Mesothelial cell of epicardium (in vitro differentiated cells): ENCODE data around the gene KCNT2. TPM values are rescaled to one million over a fixed set of nuclear protein-coding genes. Genes with fewer than 3 reads are reported as not detected.

Experiments
- DNase-seq, 2 experiments: peaks; one replicate each; pipeline ENCODE4 v3.0.0; 2021; ENCODE audit warnings: low spot score in 2 of 2; ENCODE audit not compliant: unreplicated experiment in 2 of 2
- H3K27ac Mint-ChIP-seq: 2 replicates; pipeline ENCODE4 v1.8.0; 2021; ENCODE audit warnings: mixed read lengths
- H3K27me3 Mint-ChIP-seq: 2 replicates; pipeline ENCODE4 v1.8.0; 2021; ENCODE audit warnings: low read depth, mixed read lengths
- H3K36me3 Mint-ChIP-seq: 2 replicates; pipeline ENCODE4 v1.8.0; 2021; ENCODE audit warnings: mixed read lengths
- H3K4me1 Mint-ChIP-seq: 2 replicates; pipeline ENCODE4 v1.8.0; 2021; ENCODE audit warnings: mixed read lengths
- H3K4me3 Mint-ChIP-seq: 2 replicates; pipeline ENCODE4 v1.8.0; 2021; ENCODE audit warnings: mild to moderate bottlenecking, moderate library complexity, mixed read lengths
- H3K9me3 Mint-ChIP-seq: 2 replicates; pipeline ENCODE4 v1.8.0; 2021; ENCODE audit warnings: mixed read lengths
- microRNA-seq: library from miRNA; unstranded; fragments of <30 nt; microRNA quantifications from one replicate; pipeline ENCODE4 v1.2.0, GENCODE V29; 2021; ENCODE audit warnings: inconsistent platforms, mixed read lengths
- total RNA-seq: library from RNA; stranded (reverse); gene quantifications from 3 replicates; pipeline ENCODE4 v1.2.1, GENCODE V29; 2021
- TF ChIP-seq, protein P1 (sequence below): fragments of 200-600 bp; sonication (generic); IDR thresholded peaks from one replicate; pipeline ENCODE4 v1.5.0; 2021; ENCODE audit warnings: antibody characterized with exemption; ENCODE audit not compliant: unreplicated experiment

Gene KCNT2
- total RNA-seq, 1 donor from 2014 or later = 25.6 TPM

GRCh38 chr1:196178083-196178635 is 430.1 kb downstream of the KCNT2 start:
- H3K9me3 Mint-ChIP-seq = no peaks in the 10 kb centered on the region
- no peaks in the 10 kb centered on the region for H3K27me3 Mint-ChIP-seq
- H3K4me3 Mint-ChIP-seq = no peak overlapping the region
- H3K27ac Mint-ChIP-seq = no peak overlapping the region
- DNase-seq = no peak
- H3K4me1 Mint-ChIP-seq = peaks cover 4% of the 10 kb centered on the region
- H3K36me3 Mint-ChIP-seq = no peaks in the 10 kb centered on the region
- TF ChIP-seq, protein P1, sequence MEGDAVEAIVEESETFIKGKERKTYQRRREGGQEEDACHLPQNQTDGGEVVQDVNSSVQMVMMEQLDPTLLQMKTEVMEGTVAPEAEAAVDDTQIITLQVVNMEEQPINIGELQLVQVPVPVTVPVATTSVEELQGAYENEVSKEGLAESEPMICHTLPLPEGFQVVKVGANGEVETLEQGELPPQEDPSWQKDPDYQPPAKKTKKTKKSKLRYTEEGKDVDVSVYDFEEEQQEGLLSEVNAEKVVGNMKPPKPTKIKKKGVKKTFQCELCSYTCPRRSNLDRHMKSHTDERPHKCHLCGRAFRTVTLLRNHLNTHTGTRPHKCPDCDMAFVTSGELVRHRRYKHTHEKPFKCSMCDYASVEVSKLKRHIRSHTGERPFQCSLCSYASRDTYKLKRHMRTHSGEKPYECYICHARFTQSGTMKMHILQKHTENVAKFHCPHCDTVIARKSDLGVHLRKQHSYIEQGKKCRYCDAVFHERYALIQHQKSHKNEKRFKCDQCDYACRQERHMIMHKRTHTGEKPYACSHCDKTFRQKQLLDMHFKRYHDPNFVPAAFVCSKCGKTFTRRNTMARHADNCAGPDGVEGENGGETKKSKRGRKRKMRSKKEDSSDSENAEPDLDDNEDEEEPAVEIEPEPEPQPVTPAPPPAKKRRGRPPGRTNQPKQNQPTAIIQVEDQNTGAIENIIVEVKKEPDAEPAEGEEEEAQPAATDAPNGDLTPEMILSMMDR = no peak

Small RNAs within 50 kb of the gene (microRNA-seq; reads per million reads assigned to microRNA genes)
- not detected for gene MIR4735

Other genes with a start within 250 kb of the KCNT2 start
- gene CFH, start 43.6 kb upstream of the KCNT2 start, total RNA-seq = 8.7 to 11.4 TPM (median 8.8 TPM) in 3 replicates
- gene CFHR3, start 166.4 kb upstream of the KCNT2 start, total RNA-seq = 0.38 to 0.93 TPM (median 0.42 TPM) in 3 replicates
- 0.45 TPM in 1 of 3 replicates, not detected in the others for gene CFHR1, start 211.3 kb upstream of the KCNT2 start, total RNA-seq